Keratinocyte (primary cell): ENCODE results near the gene MYBPHL.

Experiments
- CTCF ChIP-seq, 3 experiments: IDR thresholded peaks in 1 of 3; conservative IDR thresholded peaks in 1 of 3; optimal IDR thresholded peaks in 1 of 3; 2 replicates in 2 of 3; 3 replicates in 1 of 3; pipeline versions ENCODE3 to v1.5.1; 2011; ENCODE audit warnings: low read length in 3 of 3, mild to moderate bottlenecking in 3 of 3, moderate library complexity in 2 of 3, control low read depth in 1 of 3, inconsistent platforms in 1 of 3; ENCODE audit not compliant: insufficient read depth in 2 of 3; ENCODE audit errors: extremely low read depth in 1 of 3
- EZH2 ChIP-seq: IDR thresholded peaks from one replicate; pipeline ENCODE4 v1.6.1; 2012; ENCODE audit warnings: inconsistent platforms, mild to moderate bottlenecking, low read length, moderate library complexity

- TF ChIP-seq CTCF (optimal IDR thresholded peaks at IDR 0.05 in 1 of 3, IDR thresholded peaks at IDR 0.05 in 1 of 3, conservative IDR thresholded peaks at IDR 0.05 in 1 of 3; ENCODE audit: extremely low read depth in 1 of 3, insufficient read depth in 2 of 3, low read length in 3 of 3) (no peak), EZH2 (no peak)
These were observed 49.7 kb downstream of the MYBPHL start for GRCh38 chr1:109256971-109257681.
